GM19463 (cell line): ENCODE results near the gene PREX1.

ENCODE experiments used
- ATAC-seq: cut with Tn5 transposase; IDR thresholded peaks from one replicate; pipeline ENCODE4 v1.9.1; 2021; ENCODE audit warnings: mild to moderate bottlenecking, moderate library complexity; ENCODE audit not compliant: unreplicated experiment

PREX1 gene

GRCh38 chr20:48597521-48598302 lies 230.1 kb downstream of the PREX1 start:
- no peak for ATAC-seq

GRCh38 chr20:48596334-48596898 lies 231.4 kb downstream of the PREX1 start:
- ATAC-seq = no peak

GRCh38 chr20:48595495-48596333 lies 232.1 kb downstream of the PREX1 start:
- ATAC-seq = no peak

- no peak for ATAC-seq
Observed at GRCh38 chr20:48594533-48594932, 233.3 kb downstream of the PREX1 start.

GRCh38 chr20:48592107-48592940 lies 235.5 kb downstream of the PREX1 start:
- ATAC-seq = no peak

- ATAC-seq = no peak
Observed at GRCh38 chr20:48586730-48587129, 241.1 kb downstream of the PREX1 start.

GRCh38 chr20:48585061-48585870 lies 242.5 kb downstream of the PREX1 start:
- no peak for ATAC-seq

GRCh38 chr20:48584391-48585060 lies 243.3 kb downstream of the PREX1 start:
- ATAC-seq = no peak

- no peak for ATAC-seq
Observed at GRCh38 chr20:48583801-48584200, 244.0 kb downstream of the PREX1 start.

GRCh38 chr20:48583171-48583570 lies 244.6 kb downstream of the PREX1 start:
- no peak for ATAC-seq

- ATAC-seq = no peak
Observed at GRCh38 chr20:48582673-48582985, 245.2 kb downstream of the PREX1 start.

GRCh38 chr20:48581167-48581566 lies 246.6 kb downstream of the PREX1 start:
- ATAC-seq = no peak

GRCh38 chr20:48578397-48579098 lies 249.3 kb downstream of the PREX1 start:
- ATAC-seq = no peak

GRCh38 chr20:48577557-48577956 lies 250.2 kb downstream of the PREX1 start:
- ATAC-seq = no peak

- ATAC-seq = no peak
Observed at GRCh38 chr20:48574383-48574782, 253.4 kb downstream of the PREX1 start.
